Thyroid gland (tissue), 4 donors: ENCODE measurements around the gene PCDHB10.

Experiments
- CTCF ChIP-seq, 6 experiments: fragments of 200-600 bp in 3 of 6; fragments of 450-650 bp in 3 of 6; sonication (generic) in 3 of 6; IDR thresholded peaks; one replicate each; pipeline ENCODE4 v1.5.1; 2016 to 2019; ENCODE audit warnings: antibody characterized with exemption in 6 of 6, mild to moderate bottlenecking in 2 of 6, inconsistent platforms in 1 of 6, moderate library complexity in 1 of 6
- POLR2A ChIP-seq, 2 donors: fragments of 450-650 bp; IDR thresholded peaks; one replicate each; pipeline ENCODE4 v1.6.1; 2017; ENCODE audit warnings: antibody characterized with exemption in 2 of 2, mild to moderate bottlenecking in 2 of 2, moderate library complexity in 1 of 2

- peak in 2 of 6 experiments; percentile 21 to 38 for TF ChIP-seq CTCF (IDR thresholded peaks at IDR 0.05)
- no peak for TF ChIP-seq POLR2A (IDR thresholded peaks at IDR 0.05)
These were observed 19.6 kb upstream of the PCDHB10 start, which contains the start of gene PCDHB7 for GRCh38 chr5:141172381-141173204.
